GM18502 (cell line): ENCODE results near the gene SSRP1.
A peak's percentile ranks its signal among the peaks of the same experiment; 100 is the strongest.
"Not testable (repeated sequence)": the region's sequence is repeated elsewhere in the genome, so short reads cannot be mapped to it uniquely, and the experiment has no call there.

ENCODE experiments used
- ATAC-seq: cut with Tn5 transposase; IDR thresholded peaks from one replicate; pipeline ENCODE4 v1.9.1; 2021; ENCODE audit warnings: mild to moderate bottlenecking; ENCODE audit not compliant: unreplicated experiment, poor library complexity

Gene SSRP1

GRCh38 chr11:57305523-57305922 is 30.2 kb downstream of the SSRP1 start:
- no peak for ATAC-seq

- ATAC-seq, result no peak
Measured at GRCh38 chr11:57303990-57304579, 31.6 kb downstream of the SSRP1 start.

- no peak for ATAC-seq
Measured at GRCh38 chr11:57303280-57303989, 32.3 kb downstream of the SSRP1 start.

DNA sequence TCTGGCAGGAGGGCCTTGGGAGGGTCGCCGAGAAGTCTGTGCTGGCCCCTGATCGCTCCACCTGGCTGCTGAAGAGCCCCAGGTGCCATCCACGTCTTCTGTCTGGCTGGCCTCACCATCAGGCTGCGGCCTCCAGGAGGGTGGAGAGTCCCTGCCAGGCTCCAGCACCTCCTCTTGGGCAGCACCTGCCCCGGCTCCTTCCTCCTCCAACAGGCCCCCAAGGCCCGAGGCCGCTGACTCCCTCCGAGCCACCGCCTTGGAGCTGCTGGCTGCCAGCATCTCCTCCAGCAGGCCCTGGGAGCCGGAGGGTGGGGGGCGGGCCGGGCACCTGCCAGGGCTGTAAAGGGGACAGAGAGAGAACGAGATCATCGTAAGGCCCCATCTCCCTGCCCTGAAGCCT is 33.2 kb downstream of the SSRP1 start:
- no peak for ATAC-seq

DNA sequence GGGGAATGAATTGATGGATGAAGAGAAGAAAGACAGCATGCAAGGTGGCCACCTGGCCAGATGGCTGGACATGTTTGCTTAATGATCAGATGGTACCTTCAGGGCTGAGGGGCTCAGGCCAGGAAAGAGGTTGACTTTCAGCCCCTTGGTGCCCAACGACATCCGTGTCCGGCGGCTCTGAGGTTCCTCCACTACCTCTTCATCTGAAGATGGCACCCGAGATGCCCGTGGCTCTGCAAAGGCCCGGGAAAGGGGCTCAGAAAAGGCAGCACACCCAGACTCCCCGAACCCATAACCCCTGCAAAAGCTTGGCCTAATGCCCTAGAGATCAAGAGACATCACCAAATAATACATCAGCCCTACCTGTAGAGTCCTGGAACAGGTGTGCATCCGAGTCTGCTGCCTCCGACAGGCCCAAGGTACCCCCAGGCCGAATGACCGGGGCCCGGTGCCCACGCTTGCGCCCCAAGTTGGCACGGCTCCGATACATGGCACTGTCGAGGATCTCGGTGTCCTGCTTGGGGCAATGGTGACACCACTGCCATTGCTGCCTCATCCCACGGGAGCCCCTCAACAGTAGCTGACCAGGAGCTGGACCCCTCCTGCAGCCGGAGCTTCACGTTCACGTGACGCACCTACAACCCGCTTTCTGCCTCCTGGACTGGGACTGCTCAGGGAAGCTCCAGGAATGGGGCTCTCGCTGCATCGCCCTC is 33.8 kb downstream of the SSRP1 start:
- ATAC-seq, result no peak

- ATAC-seq, result no peak
Measured at GRCh38 chr11:57300785-57301184, 34.9 kb downstream of the SSRP1 start.

- ATAC-seq, result no peak
Measured at GRCh38 chr11:57299150-57299737, 36.4 kb downstream of the SSRP1 start.

GRCh38 chr11:57297221-57297620 is 38.5 kb downstream of the SSRP1 start:
- ATAC-seq, result no peak

DNA sequence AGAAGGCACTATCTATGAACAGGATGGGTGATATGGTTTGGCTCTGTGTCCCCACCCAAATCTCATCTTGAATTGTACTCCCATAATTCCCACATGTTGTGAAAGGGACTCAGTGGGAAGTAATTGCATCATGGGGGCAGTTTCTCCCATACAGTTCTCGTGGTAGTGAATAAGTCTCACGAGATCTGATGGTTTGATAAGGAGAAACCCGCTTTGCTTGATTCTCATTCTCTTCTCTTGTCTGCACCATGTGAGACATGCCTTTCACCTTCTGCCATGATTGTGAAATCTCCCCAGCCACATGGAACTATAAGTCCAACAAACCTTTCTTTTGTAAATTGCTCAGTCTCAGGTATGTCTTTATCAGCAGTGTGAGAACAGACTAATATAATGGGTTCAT is 39.5 kb downstream of the SSRP1 start:
- ATAC-seq, result not testable (repeated sequence)

DNA sequence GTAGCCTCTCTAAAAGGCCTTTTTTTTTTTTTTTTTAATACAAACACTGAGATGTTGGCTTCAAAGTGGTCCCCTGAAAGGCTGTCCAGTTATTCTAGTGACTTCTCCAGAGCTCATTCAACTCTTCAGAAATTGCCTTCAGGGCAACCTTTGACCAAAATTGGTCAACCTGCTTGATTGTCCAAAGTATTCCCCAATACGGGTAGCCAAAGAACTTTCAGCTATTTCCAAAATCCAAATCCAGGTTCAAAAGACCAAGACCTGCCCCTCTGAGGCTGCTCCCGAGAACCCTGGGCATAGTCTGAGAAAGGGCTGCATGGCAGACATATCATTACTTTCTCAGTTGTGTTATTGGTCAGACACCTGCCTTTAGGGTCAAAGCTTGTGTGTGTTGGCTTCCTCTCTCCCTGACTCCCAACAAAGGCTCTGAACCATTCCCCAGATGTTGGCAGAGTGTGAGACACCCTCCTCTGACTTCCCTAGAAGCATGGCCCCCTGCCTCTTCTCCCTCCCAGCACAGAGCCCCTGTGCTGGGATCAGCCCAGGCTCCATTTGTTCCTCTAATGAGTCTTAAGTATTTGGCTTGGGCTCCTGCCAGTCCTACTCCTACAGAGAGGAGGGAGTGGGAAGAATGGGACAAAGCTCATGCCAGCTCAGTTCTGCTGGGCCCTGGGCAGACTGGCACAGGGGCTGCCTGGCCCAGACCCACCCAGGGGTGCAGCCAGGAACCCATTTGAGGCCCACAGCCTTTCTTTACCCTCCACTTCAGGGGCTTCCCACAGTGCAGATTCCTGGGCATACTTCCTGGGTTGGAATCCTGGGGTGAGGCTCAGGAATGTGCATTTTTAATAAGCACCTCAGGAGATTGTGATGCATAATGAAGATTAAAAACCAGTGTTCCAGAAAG is 41.2 kb downstream of the SSRP1 start:
- ATAC-seq, result no peak

- ATAC-seq, result no peak
Measured at GRCh38 chr11:57290288-57290687, 45.4 kb downstream of the SSRP1 start.

GRCh38 chr11:57288771-57289579 is 46.7 kb downstream of the SSRP1 start:
- no peak for ATAC-seq

DNA sequence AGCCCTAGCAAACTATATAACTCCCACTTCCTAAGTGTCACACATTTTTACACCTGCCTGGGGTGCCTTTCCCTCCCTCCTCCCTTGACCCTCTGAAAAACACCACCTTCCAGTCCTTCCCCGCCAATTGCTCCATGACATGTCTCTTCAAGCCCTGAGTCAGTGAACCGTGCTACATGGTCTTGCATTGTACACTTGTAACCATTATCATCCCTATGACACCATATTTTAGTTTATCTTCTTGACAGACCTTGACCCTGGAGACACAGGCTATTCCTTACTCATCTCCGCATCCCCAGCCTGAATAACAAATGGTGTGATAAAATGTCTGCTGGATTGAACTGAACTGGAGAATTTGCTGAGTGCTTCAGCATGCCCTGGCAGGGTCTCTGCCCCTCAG is 47.8 kb downstream of the SSRP1 start:
- ATAC-seq, result no peak

- ATAC-seq, result no peak
Measured at GRCh38 chr11:57283231-57283990, 52.3 kb downstream of the SSRP1 start.

- ATAC-seq, result not testable (repeated sequence)
Measured at GRCh38 chr11:57281546-57281945, 54.1 kb downstream of the SSRP1 start.

DNA sequence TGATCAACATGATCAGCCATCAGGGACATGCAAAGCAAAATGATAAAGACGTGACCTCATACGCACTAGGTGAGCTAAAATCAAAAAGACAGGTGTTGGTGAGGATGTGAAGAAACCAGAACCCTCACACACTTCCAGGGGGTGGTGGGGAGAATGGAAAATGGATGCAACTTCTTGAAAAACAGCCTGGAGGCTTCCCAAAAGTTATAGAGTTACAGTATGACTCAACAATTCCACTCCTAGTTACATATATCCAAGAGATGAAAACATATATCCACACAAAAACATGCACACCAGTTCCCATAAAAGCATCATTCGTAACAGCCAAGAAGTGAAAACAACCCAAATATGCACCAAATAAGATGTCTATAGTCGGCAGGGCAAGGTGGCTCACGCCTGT is 56.6 kb downstream of the SSRP1 start:
- no peak for ATAC-seq

DNA sequence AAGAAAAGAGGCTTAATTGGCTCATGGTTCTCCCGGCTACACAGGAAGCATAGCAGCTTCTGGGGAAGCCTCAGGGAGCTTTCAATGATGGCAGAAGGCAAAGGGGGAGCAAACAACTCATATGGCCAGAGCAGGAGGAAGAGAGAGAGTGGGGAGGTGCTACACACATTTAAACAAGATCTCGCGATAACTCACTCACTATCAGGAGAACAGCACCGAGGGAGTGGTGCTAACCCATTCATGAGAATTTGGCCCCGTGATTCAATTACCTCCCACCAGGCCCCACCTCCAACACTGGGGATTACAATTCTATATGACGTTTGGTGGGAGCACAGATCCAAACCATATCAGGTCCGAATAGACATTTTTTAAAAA is 57.0 kb downstream of the SSRP1 start:
- ATAC-seq, result no peak

DNA sequence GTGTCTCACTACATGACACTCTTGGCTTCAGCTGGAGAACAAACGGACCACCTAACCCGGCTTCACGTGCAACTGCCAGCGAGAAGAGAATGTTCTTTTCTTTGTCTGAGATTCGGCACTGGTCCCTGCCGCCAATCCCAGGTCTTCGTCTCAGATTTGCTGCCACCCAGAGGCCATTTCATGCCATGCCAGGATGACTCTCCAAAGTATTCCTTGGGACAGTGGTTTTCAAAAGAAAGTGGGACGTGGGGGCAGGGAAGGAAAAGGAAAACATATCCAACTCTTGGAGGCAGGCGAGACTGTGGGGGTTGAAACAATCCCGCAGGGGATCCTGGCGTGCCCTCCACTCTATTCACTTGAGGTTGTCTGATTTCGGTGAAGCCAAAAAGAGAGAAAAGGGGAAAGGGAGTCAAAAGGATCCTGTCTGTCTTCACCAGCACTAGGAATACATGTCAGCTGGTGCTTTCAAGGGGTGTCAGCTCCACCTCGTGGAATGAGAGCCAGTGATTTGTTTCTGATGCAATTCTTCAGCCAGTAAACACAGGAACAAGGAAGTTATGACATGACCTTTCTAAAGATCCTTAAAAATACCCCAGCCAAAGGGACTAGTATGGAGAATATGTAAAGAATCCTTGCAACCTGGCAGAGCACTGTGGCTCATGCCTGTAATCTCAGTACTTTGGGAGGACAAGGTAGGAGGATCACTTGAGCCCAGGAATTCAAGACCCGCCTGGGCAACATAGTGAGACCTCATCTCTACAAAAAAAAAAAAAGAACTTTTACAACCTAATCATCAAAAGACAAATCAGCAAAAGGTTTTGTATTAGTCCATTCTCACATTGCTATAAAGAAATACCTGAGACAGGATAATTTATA is 57.6 kb downstream of the SSRP1 start:
- ATAC-seq, result peak; percentile 89
